Adipocyte (in vitro differentiated cells): ENCODE measurements around the gene PARVB.
A peak's percentile ranks its signal among the peaks of the same experiment; 100 is the strongest.

Source experiments
- DNase-seq: peaks from one replicate; pipeline ENCODE4 v3.0.0-alpha.2; 2015; ENCODE audit warnings: low read depth
- H3K27me3 ChIP-seq: replicated peaks from 2 replicates; pipeline ENCODE4 v1.7.0; 2013; ENCODE audit warnings: mild to moderate bottlenecking, low read length, moderate library complexity; ENCODE audit not compliant: control insufficient read depth, insufficient read depth
- H3K36me3 ChIP-seq: 2 replicates; pipeline ENCODE4 v1.7.0; 2013; ENCODE audit warnings: low read length, mild to moderate bottlenecking, moderate library complexity; ENCODE audit not compliant: control insufficient read depth, insufficient read depth, severe bottlenecking
- H3K4me1 ChIP-seq: 2 replicates; pipeline ENCODE4 v1.7.0; 2013; ENCODE audit warnings: mild to moderate bottlenecking, low read length, moderate library complexity; ENCODE audit not compliant: control insufficient read depth, insufficient read depth
- H3K4me3 ChIP-seq: 2 replicates; pipeline ENCODE4 v1.7.0; 2013; ENCODE audit warnings: mild to moderate bottlenecking, low read length, moderate library complexity
- H3K9ac ChIP-seq: 2 replicates; pipeline ENCODE4 v1.7.0; 2013; ENCODE audit warnings: mild to moderate bottlenecking, low read length, moderate library complexity
- H3K9me3 ChIP-seq: 2 replicates; pipeline ENCODE4 v1.7.0; 2013; ENCODE audit warnings: mild to moderate bottlenecking, low read length, moderate library complexity; ENCODE audit not compliant: control insufficient read depth

PARVB gene, protein sequence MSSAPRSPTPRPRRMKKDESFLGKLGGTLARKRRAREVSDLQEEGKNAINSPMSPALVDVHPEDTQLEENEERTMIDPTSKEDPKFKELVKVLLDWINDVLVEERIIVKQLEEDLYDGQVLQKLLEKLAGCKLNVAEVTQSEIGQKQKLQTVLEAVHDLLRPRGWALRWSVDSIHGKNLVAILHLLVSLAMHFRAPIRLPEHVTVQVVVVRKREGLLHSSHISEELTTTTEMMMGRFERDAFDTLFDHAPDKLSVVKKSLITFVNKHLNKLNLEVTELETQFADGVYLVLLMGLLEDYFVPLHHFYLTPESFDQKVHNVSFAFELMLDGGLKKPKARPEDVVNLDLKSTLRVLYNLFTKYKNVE

DNA sequence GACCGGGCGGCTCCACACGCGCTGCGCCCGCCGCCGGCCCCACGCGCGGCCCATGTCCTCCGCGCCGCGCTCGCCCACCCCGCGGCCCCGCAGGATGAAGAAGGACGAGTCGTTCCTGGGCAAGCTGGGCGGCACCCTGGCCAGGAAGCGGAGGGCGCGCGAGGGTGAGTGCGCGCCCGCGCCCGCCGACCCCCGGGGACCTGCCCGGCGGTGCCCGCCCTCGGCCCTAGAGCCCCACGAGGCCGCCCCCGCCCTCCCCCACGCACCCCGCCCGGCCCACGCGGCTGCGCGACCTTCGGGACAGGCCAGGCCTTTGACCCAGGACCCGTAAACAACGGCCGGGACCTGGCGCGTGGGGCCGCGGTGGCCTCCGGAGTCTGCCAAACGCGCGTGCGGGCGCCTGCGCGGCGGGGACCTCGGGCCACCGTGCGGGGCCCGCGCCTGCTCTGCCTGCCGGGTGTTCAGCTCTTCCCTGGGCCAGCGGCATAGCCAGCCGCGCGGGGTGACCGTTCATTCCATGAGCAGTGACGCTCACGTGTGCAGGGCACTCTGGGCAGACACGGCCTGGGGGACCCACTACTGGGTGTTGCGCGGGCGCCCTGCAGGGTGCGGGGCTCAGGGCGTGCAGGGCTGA, at the start of gene PARVB:
Gene PARVB, plus strand, starts transcription at position 15 of the 634 bp plus-strand sequence. Its CDS starts 38 bp downstream, at position 53.
- DNase-seq, result peak; percentile 58
- H3K36me3 ChIP-seq, result no peaks in the 10 kb centered on the region
- no peaks in the 10 kb centered on the region for H3K9me3 ChIP-seq
- no peaks in the 10 kb centered on the region for H3K27me3 ChIP-seq
- peak within 1 kb of the TSS; percentile 96 for H3K9ac ChIP-seq
- peak within 1 kb of the TSS; percentile 87 for H3K4me3 ChIP-seq
- H3K4me1 ChIP-seq, result peaks cover 19% of the 10 kb centered on the region

DNA sequence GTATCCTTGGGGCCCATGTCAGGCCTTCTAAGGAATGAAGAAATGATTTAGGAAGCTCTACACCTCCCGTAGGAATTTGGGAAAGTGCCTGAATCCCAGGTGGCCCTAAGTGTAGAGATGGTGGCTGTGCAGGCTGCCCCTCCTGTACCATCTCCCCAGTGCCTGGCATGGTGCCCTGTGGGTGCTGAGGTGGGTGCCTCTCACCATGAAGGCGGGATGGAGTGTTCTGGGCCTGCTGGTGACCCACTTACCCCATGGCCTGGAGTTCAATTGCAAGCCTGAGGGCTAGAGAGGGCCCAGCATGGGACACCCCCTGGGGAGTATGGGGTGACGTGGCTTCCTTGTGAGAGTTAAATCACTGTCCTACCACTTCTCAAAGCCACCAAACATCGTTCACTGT, 49.1 kb upstream of the PARVB start:
- H3K4me3 ChIP-seq, result no peak overlapping the region
- no peaks in the 10 kb centered on the region for H3K9me3 ChIP-seq
- no peaks in the 10 kb centered on the region for H3K27me3 ChIP-seq
- H3K9ac ChIP-seq, result no peak overlapping the region
- H3K4me1 ChIP-seq, result no peaks in the 10 kb centered on the region
- no peak for DNase-seq
- peaks cover 95% of the 10 kb centered on the region for H3K36me3 ChIP-seq

DNA sequence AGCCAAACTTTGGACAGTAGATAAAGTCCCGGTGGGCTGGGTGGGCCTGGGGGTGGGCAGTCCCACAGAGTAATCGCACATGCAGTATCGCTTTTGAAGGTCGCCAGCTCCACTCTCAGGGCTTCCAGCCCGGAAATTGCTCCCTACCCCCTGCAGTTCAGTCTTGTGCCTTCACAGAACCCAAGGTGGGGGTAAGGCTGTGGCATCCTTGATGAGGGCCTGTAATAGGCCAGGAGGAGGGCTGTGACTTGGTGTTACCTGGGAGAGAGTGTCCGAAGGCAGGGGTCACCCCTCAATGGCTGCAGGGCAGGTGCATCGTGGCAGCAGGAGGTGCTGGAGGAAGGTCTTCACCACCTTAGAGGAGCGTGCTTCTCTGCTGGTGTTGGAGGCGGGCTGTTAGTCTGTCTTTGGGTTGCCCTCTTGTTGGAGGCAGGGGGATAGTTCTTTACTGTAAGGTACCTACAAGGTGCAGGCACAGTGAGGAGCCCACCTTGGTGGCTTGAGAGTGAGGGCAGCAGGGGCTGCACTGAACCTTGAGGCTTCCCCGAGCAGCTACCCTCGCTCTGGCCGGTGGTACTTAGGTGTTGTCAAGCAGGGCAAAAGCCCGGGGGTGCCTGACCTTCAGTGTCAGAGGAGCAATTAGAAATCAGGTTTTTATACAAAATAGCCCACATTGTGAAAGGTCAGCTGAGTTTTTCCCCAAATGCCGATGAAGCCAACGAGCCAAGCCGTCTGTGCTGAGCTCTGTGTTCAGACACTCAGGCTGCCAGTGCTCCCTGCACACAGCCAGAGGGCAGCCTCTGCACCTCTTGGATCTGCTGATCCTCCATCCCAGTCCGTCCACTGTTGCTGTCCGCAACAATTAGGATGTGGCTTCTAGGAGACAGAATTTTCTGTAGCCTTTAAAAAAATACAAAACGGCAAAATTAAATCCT, 47.0 kb upstream of the PARVB start:
- Histone ChIP-seq H3K4me1 (no peaks in the 10 kb centered on the region), H3K9ac (no peak overlapping the region), H3K9me3 (no peaks in the 10 kb centered on the region), H3K36me3 (peaks cover 100% of the 10 kb centered on the region), H3K4me3 (no peak overlapping the region), H3K27me3 (no peaks in the 10 kb centered on the region)
- DNase-seq, result no peak

DNA sequence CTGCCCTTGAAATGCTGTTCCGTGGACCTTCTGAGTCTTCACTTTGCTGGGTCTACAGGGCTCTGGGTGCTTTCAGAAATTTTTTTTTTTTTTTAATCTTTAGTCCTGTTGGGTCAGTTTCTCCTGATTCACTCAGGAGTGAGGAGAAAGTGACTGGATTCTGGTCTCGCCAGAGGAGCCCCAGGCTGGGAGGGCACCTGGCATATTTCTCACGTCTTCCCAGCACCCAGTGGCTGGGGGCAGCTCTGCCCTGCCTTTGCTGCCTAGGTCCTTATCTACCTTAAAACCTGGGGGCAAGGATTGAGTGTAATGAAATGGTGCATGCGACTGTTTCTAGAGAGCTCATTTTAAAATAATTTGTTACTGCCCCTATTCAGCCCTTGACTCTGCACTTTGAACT, 45.5 kb upstream of the PARVB start:
- no peak for DNase-seq
- Histone ChIP-seq H3K4me3 (no peak overlapping the region), H3K9ac (no peak overlapping the region), H3K27me3 (no peaks in the 10 kb centered on the region), H3K9me3 (no peaks in the 10 kb centered on the region), H3K36me3 (peaks cover 100% of the 10 kb centered on the region), H3K4me1 (no peaks in the 10 kb centered on the region)

DNA sequence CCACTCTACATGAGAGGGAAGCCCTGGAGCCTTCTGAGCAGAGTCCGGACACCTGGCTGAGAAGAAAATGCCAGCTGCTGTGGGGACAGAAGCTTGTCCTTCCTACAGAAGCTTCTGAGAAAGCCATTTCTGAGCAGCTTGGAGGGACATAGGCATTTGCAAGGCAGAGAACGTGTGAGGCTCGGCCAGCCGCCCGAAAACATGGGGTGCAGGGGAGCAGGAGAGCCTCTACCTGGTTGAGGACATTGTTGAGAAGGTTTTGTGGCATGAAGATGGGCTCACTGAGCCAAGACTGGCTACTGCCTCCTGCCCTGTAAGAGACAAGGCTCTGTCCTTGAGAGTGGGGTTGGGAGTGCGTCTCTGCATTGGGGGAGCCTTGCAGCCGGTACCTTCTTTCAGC, 43.5 kb upstream of the PARVB start:
- no peak overlapping the region for H3K4me3 ChIP-seq
- no peaks in the 10 kb centered on the region for H3K27me3 ChIP-seq
- no peaks in the 10 kb centered on the region for H3K9me3 ChIP-seq
- H3K36me3 ChIP-seq, result peaks cover 97% of the 10 kb centered on the region
- DNase-seq, result no peak
- H3K4me1 ChIP-seq, result no peaks in the 10 kb centered on the region
- H3K9ac ChIP-seq, result no peak overlapping the region

DNA sequence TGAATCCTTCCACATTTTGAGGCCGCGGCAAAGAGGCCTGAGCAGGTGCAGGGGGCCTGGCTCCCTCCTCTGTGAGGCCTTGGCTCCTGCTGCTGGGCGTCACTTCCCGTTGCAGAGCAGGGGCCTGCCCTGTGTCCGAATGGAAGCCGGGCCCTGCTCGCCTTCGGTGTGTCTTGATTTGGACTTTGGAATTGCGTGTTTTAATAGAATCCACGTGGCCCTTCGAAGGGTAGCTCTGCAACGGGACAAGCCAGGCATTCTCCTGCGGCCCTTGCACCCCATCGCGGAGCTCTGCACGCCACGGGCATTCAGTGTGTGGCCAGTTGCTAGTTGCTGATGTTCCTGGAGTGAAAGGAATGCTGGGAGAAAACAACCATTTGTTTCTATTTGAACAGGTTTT, 43.1 kb upstream of the PARVB start:
- DNase-seq, result no peak
- peaks cover 97% of the 10 kb centered on the region for H3K36me3 ChIP-seq
- H3K4me3 ChIP-seq, result no peak overlapping the region
- no peaks in the 10 kb centered on the region for H3K27me3 ChIP-seq
- no peak overlapping the region for H3K9ac ChIP-seq
- H3K4me1 ChIP-seq, result no peaks in the 10 kb centered on the region
- H3K9me3 ChIP-seq, result no peaks in the 10 kb centered on the region

DNA sequence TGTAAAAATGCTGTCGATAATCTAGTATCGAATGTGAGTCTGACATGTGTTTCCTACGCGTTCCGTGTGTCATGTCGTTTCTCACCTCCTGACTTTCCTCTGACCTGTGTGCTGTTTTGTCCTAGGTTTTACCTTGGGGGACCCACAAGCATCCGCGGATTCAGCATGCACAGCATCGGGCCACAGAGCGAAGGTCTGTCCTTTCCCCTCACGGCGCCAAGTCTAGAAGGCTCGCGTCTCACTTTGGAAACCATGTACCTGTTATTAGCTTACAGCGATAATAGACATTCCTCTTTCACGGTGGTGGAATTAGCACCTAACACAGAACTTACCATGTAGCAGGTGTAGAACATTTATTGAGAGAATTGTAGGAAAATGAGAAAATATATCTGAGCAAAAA, 40.3 kb upstream of the PARVB start:
- Histone ChIP-seq H3K36me3 (peaks cover 94% of the 10 kb centered on the region), H3K4me3 (no peak overlapping the region), H3K4me1 (no peaks in the 10 kb centered on the region), H3K27me3 (no peaks in the 10 kb centered on the region), H3K9ac (no peak overlapping the region), H3K9me3 (no peaks in the 10 kb centered on the region)
- no peak for DNase-seq

DNA sequence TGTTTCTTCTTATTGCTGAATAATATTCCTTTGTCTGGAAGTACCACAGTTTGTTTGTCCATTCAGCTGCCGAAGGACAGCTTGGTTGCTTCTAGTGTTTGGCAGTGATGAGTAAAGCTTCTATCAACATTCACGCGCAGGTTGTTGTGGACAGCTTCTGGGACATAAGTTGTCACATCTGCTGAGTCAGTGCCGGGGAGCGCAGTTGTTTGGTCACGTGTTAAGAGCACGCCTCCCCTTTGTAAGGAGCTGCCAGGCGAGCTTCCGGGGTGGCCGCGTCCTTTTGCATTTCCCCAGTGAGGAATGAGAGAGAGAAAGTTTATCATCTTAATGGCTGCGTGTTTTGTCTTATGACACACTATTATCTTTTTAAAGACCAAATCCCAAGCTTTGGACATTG, 38.6 kb upstream of the PARVB start:
- no peak overlapping the region for H3K9ac ChIP-seq
- peaks cover 94% of the 10 kb centered on the region for H3K36me3 ChIP-seq
- DNase-seq, result no peak
- no peaks in the 10 kb centered on the region for H3K4me1 ChIP-seq
- no peaks in the 10 kb centered on the region for H3K27me3 ChIP-seq
- H3K4me3 ChIP-seq, result no peak overlapping the region
- H3K9me3 ChIP-seq, result no peaks in the 10 kb centered on the region

DNA sequence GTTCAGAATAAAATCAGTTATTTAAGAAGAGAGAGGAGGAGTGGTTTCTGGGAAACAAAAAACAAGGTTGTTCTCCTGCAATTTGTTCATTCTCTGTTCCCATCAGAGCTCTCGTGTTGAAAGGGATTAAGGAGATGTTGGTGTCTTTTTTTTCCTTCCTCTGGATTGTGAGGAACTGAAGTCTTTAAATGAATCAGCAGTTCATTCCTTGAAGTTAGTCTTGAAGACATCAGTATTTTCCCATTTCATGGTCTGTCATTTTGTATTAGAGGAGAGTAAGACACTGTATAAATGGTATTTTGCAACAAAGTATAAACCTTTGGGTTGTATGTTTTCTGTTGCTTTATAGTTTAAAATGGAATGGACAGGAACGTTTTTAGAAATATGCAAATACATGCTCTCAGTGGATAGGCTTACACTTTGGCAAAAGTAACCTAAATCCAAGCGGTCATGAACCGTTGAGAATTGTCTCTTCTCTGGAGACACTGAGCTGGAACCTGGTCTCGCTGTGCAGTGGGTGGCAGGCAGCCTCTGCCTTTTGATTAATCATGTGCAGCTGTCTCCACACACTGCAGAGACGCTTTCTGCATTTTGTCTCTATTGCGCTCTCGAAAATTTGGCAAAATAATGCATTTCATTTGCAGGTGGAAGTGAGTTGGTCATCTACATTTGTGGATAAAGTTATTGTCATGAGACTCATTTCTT, 35.8 kb upstream of the PARVB start:
- H3K9ac ChIP-seq, result no peak overlapping the region
- H3K27me3 ChIP-seq, result no peaks in the 10 kb centered on the region
- no peak overlapping the region for H3K4me3 ChIP-seq
- H3K9me3 ChIP-seq, result no peaks in the 10 kb centered on the region
- peaks cover 92% of the 10 kb centered on the region for H3K36me3 ChIP-seq
- peak; percentile 91 for DNase-seq
- peaks cover 13% of the 10 kb centered on the region for H3K4me1 ChIP-seq

DNA sequence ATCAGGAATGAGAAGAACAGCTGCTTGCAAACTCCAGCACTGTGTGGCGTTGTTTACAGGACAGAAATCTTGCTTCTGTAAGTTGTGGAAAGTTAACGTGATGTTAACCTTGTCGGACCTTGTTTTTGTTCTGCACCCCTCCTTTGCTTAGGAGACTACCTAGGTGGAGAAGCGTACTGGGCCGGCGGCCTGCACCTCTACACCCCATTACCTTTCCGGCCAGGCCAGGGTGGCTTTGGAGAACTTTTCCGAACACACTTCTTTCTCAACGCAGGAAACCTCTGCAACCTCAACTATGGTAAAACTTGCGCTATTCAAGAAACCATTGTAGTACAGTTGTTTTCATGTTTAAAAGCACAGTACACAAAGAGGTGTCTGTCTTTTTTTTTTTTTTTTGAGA, 35.1 kb upstream of the PARVB start:
- Histone ChIP-seq H3K9me3 (no peaks in the 10 kb centered on the region), H3K9ac (no peak overlapping the region), H3K27me3 (no peaks in the 10 kb centered on the region), H3K36me3 (peaks cover 86% of the 10 kb centered on the region), H3K4me1 (peaks cover 19% of the 10 kb centered on the region), H3K4me3 (no peak overlapping the region)
- DNase-seq, result no peak
